A549 treated with AZD9567 at 1 μM for 4 hours (cell line): Measurements from ENCODE around the gene ATP6V1B1. TPM values are rescaled to one million over a fixed set of nuclear protein-coding genes. Genes with fewer than 3 reads are reported as not detected.

Source experiments
- total RNA-seq: library from RNA; stranded (reverse); fragments of 200-300 nt; extraction: Qiagen RNA extraction; gene quantifications from 5 replicates; pipeline ENCODE4 v1.2.3, GENCODE V29; 2022; ENCODE audit not compliant: insufficient read depth

ATP6V1B1 gene
- total RNA-seq, result 2.0 to 2.4 TPM (median 2.3 TPM) in 4 of 5 replicates, not detected in the other

DNA sequence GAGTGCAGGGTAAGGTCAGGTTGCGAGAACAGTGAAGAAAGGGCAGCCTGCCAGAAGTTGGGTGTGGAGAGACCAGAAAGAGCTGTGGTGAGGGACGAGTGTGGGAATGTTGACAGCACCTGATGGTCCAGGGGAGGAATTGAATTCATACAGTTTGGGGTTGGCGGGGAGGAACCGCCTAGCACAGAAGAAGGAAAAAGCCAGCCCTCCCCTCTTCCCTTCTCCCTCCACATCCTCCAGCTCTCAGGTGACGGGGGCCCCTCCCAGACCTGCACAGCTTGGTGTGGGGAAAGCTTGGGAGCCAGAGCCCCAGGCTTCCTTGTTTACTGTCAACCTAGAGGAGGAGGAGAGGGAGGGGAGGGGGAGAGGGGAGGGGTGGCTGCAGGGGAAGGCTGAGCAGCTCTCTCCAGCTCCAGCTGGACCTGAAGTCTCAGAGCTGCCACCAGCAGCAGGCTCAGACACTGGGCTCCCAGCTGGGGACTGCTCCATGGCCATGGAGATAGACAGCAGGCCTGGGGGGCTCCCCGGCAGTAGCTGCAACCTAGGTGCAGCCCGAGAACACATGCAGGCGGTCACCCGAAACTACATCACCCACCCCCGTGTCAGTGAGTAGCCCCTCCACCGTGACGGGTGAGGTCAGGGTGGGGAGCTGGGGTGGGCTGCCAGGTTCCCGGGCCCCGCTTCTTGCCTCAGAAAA is at the start of gene ATP6V1B1:
Gene ATP6V1B1 (plus strand): TSS at position 433 of the 697 bp plus-strand sequence. CDS start 55 bp downstream, at position 488.

DNA sequence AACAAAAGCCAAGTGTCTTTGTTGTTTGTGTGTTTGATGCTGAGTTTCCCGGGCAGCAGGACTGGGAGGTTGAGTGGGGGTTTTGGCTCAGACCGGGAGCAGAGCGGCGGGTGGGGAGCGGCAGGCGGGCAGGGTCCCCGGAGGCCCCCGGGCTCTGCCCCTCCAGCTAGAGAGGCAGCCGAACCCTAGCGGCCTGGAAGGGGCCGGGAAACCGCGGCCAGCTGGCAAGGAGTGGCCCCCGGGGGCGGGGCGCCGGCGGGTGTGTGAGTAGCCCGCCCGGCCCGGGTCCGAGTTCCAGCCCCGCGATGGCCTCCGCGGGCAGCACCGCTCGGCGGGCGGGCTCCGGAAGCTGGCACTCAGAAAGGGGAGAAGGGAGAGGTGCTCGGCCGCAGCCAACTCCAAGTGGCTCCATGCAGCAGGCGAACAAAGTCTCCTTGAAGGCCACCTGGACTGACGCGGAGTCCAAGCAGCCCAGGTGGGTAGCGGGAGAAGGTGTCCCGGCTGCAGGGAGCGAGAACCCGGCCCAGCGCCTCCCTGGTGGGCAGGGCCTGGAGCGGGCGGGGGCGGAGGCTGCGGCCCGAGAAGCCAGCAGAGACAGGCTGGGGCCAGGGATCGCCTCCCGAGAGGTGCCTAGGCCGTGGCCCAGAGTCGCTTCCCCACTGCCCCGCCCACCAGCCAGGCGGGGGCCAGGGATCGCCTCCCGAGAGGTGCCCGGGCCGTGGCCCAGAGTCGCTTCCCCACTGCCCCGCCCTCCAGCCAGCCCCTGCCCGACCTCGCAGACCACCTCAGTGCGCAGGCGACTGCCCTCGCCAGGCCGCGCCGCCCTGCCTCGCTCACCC is 42.9 kb downstream of the ATP6V1B1 start, which contains the start of gene ANKRD53:
Gene ANKRD53 (plus strand): TSS at position 290 of the 839 bp plus-strand sequence. CDS start 16 bp downstream, at position 306.

DNA sequence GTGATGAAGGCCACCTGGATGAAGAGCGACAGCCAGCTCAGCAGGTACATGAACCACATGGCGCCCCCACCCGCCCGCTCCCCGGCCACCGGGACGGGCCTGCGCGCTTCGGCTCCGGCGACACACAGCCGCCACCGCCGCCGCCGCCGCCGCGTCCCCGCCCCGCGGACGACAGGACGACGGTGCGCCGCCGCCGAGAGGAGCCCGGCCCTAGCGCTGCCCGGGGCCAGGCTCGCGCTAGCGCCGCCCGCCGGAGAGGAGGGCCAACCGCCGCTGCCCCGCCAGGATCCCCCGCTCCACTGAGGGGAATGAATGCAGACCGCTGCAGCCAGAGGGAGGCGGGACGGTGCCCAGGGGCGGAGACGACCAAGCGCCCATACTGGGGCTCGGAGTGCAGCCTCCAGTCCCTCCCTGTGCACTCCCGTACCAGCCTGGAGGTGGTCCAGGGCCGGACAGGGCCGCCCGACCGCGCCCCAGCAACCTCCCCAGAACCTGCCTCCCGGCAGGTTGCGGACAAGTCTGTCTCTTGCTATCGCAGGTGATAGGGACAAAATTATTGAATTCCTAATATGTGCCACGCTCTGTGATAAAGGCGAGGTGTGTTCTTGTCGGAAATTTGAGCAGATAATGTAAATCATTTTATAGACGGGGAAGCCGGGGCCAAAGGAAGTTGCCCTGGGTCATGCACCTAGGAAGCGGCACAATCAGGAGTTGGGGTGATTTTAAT is 59.2 kb downstream of the ATP6V1B1 start, which contains the start of gene TEX261:
Gene TEX261 (minus strand): TSS at position 175 of the 727 bp plus-strand sequence. CDS start 116 bp downstream, at position 59.

Other genes starting within 250 kb of the ATP6V1B1 start
- gene ADD2, start 167.7 kb upstream of the ATP6V1B1 start, total RNA-seq, result 19.8 to 26.2 TPM (median 25.2 TPM) in 5 replicates
- gene FIGLA, start 145.3 kb upstream of the ATP6V1B1 start, total RNA-seq, result not detected in 5 replicates
- not detected in 5 replicates for gene CLEC4F, start 115.3 kb upstream of the ATP6V1B1 start, total RNA-seq
- gene CD207, start 100.1 kb upstream of the ATP6V1B1 start, total RNA-seq, result not detected in 5 replicates
- gene VAX2, start 35.3 kb upstream of the ATP6V1B1 start, total RNA-seq, result 2.9 to 6.1 TPM (median 4.7 TPM) in 5 replicates
- 0.05 to 0.11 TPM (median 0.09 TPM) in 4 of 5 replicates, not detected in the other for gene ANKRD53, start 42.7 kb downstream of the ATP6V1B1 start, total RNA-seq
- 75.0 to 86.1 TPM (median 83.6 TPM) in 5 replicates for gene TEX261, start 59.0 kb downstream of the ATP6V1B1 start, total RNA-seq
- 81.6 to 103 TPM (median 91.6 TPM) in 5 replicates for gene NAGK, start 132.7 kb downstream of the ATP6V1B1 start, total RNA-seq
- 4.7 to 12.5 TPM (median 11.1 TPM) in 5 replicates for gene MCEE, start 194.3 kb downstream of the ATP6V1B1 start, total RNA-seq
- 38.5 to 43.9 TPM (median 40.4 TPM) in 5 replicates for gene MPHOSPH10, start 194.7 kb downstream of the ATP6V1B1 start, total RNA-seq